Measurements from ENCODE around the gene SPARCL1.
A peak's percentile ranks its signal among the peaks of the same experiment; 100 is the strongest.
"Not testable (repeated sequence)": the region's sequence is repeated elsewhere in the genome, so short reads cannot be mapped to it uniquely, and the experiment has no call there.

SPARCL1 gene

GRCh38 chr4:87442889-87443288 is 86.3 kb downstream of the SPARCL1 start:
- no peak for DNase-seq (ENCODE audit: low spot score)

- no peak for DNase-seq (ENCODE audit: low spot score)
These were observed 95.8 kb downstream of the SPARCL1 start for GRCh38 chr4:87433342-87433741.

GRCh38 chr4:87430038-87430437 is 99.1 kb downstream of the SPARCL1 start:
- no peak for DNase-seq (ENCODE audit: low spot score)

GRCh38 chr4:87428979-87429378 is 100.2 kb downstream of the SPARCL1 start:
- DNase-seq (ENCODE audit: low spot score) = no peak

- no peak for DNase-seq (ENCODE audit: low spot score)
These were observed 101.7 kb downstream of the SPARCL1 start for GRCh38 chr4:87427518-87427868.

GRCh38 chr4:87426865-87427517 is 102.2 kb downstream of the SPARCL1 start:
- no peak for DNase-seq (ENCODE audit: low spot score)

- peak; percentile 12 for DNase-seq (ENCODE audit: low spot score)
These were observed 103.5 kb downstream of the SPARCL1 start for GRCh38 chr4:87425711-87426110.

- not testable (repeated sequence) for DNase-seq (ENCODE audit: low spot score)
These were observed 105.1 kb downstream of the SPARCL1 start for GRCh38 chr4:87424099-87424543.
